GM19025 (cell line): ENCODE measurements around the gene ACR.

Experiments used
- ATAC-seq: cut with Tn5 transposase; IDR thresholded peaks from one replicate; pipeline ENCODE4 v1.9.1; 2021; ENCODE audit warnings: mild to moderate bottlenecking, low read depth, moderate library complexity; ENCODE audit not compliant: unreplicated experiment

Gene ACR

GRCh38 chr22:50702821-50703725 is 34.9 kb upstream of the ACR start:
- no peak for ATAC-seq

DNA sequence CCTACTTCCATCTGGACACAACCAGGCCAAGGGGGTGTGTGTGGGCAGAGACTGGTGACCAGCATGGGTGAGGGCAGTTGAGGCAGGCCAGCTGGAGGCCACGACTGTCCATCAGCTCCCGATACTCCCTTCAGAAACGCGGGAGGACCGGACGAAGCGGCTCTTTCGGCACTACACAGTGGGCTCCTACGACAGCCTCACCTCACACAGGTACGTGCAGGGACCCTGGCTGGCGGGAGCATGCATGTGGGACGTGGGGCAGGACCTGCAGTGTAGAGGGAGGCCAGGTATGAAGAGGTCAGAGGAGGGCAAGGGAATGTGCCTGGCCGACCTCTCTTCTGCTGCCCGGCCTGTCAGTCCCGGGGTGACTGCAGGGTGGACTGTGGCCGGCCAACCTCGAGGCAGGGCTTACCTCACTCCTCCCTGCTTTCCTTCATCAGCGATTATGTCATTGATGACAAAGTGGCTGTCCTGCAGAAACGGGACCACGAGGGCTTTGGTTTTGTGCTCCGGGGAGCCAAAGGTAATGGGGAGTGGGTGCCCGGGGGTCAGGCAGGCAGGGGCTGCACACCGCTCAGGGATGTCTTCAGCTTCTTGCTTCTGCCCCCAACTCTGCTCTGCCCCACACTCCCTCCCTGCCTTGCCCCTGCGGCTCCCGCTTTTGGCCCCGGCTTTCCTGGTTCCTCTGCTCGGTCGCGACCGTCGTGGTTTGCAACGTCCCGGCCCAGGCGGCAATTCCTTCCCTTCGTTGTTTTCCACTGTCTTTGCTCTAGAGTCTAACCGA is 34.1 kb upstream of the ACR start:
- ATAC-seq: no peak

DNA sequence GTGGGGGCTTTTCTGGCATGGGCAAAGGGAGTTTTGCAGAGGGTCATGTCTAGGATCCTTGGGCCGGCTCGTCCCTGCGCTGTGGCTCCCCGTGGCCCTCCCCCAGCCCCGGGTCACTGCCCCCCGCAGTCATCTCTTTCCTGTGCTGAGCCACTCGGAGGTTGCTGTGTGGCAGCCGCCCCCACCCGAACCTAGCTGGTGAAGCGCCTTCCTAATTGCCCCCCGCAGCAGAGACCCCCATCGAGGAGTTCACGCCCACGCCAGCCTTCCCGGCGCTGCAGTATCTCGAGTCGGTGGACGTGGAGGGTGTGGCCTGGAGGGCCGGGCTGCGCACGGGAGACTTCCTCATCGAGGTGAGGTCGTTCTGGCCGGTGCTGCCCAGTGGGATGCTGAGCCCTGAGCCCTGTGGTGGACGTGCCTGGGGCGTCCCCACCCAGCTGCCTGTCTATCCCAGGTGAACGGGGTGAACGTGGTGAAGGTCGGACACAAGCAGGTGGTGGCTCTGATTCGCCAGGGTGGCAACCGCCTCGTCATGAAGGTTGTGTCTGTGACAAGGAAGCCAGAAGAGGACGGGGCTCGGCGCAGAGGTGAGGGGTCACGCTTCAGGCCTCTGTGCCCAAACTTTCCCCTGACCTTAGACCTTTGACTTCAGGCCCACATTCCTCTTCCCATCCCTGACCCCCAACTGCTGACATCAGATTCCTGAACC is 33.3 kb upstream of the ACR start:
- ATAC-seq: no peak

GRCh38 chr22:50705219-50705691 is 32.7 kb upstream of the ACR start:
- ATAC-seq: no peak

DNA sequence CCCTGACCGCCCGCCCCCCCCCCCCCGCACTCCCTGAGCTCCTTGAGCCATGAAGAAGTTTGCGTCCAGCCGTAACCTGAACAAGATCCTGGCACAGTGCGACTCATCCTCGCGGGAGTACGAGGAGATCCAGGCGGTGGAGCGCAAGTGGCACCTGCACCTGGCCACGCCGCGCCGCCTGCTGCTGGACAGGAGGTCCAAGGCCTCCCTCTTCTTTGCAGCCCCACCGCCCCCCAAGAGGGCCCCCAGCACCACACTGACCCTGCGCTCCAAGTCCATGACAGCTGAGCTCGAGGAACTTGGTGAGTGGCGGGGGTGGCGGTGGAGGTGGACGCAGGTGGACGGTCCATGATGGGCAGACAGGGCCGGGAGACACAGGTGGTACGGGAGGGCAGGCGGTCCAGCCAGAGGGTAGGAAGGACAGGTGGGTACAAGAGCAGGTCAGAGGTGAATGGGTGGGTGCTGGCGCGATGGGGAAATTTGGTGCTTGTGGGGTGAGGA is 32.1 kb upstream of the ACR start:
- ATAC-seq: no peak

DNA sequence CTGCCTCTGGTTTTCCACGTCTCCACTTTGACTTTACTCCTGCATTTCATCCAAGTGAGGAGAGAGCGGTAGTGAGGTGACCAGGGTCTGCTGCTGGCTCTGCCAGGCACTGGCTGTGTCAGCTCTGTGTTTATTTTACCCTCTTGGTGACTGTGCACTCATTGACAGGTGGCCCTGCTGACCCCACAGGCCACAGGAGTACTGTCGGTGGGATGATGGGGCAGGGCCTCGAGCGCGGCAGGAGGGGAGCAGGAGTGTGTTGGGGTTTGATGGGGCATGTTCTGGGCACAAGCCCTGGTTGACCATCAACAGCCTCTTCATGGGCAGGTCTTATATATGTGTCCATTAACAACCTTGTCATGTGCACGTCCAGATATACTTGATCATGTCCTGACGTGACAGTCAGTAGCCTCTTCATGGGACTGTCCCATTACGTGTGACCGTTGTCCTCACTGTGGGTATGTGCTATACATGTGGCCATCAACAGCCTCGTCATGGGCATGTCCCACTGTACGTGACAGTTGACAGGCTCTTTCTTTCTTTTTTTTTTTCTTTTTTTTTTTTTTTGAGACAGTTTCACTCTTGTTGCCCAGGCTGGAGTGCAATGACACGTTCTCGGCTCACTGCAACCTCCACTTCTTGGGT is 31.4 kb upstream of the ACR start:
- no peak for ATAC-seq

DNA sequence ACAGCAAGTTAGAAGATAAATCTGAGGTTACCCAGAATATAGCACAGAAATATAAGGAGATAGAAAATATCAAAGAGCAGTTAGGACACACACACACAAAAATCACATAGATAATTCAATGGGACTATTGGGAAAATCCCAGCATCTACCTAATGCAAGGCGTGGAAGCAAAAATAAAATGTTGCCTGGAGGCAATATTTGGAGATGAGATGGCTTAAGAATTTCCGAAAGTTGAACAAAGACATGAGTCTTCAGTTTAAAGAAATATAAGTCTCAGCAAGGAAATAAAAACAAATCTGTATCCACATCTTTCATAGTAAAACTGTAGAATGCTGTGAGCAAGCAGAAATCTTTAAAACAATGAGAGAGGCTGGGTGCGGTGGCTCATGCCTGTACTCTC is 29.5 kb upstream of the ACR start:
- no peak for ATAC-seq

DNA sequence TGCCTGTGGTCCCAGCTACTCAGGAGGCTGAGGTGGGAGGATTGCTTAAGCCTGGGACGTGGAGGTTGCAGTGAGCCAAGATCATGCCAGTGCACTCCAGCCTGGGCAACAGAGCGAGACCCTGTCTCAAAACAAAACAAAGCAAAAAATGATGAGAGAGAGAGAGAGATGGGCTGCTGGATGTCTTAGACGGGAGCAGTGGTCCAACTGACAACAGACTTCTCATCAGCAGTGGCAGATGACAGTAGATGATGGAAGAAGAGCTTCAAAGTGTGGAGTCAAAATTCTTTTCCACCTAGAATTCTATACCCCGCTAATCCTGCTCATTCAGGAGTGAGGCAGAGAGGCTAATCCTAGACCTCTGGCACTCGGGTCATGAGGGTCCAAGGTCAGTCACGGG is 29.0 kb upstream of the ACR start:
- no peak for ATAC-seq

DNA sequence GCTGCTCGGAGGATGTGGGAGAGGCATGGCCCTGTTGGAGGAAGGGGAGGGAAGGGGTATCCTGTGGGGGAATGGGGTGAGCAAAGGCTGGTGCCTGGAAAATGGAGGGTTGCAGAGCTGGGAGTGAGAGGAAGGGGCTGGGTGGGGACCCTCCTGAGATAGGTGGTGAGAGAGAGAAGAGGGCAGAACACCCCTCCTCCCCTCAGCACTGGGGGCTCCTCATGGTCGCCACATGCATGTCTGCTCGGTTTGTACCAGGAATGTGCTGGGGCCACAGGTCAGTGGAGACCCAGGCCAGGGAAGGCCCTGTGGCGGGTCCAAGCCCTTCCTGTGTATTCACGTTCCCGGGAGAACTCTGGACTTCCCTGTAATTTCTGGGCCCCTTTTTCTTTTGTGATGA is 27.8 kb upstream of the ACR start:
- no peak for ATAC-seq

DNA sequence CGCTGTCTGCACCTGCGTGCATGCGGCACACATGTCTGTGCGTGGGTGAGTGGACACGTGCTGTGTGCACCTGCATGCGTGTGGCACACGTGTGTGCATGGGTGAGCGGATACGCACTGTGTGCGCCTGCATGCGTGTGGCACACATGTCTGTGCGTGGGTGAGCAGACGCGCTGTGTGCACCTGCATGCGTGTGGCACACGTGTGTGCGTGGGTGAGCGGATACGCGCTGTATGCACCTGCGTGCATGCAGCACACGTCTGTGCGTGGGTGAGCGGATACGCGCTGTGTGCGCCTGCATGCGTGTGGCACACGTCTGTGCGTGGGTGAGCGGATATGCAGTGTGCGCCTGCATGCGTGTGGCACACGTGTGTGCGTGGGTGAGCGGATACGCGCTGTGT is 27.1 kb upstream of the ACR start:
- no peak for ATAC-seq

GRCh38 chr22:50711446-50712340 is 26.3 kb upstream of the ACR start:
- ATAC-seq: no peak

GRCh38 chr22:50712341-50713007 is 25.5 kb upstream of the ACR start:
- ATAC-seq: no peak

GRCh38 chr22:50713008-50713385 is 25.0 kb upstream of the ACR start:
- ATAC-seq: no peak

DNA sequence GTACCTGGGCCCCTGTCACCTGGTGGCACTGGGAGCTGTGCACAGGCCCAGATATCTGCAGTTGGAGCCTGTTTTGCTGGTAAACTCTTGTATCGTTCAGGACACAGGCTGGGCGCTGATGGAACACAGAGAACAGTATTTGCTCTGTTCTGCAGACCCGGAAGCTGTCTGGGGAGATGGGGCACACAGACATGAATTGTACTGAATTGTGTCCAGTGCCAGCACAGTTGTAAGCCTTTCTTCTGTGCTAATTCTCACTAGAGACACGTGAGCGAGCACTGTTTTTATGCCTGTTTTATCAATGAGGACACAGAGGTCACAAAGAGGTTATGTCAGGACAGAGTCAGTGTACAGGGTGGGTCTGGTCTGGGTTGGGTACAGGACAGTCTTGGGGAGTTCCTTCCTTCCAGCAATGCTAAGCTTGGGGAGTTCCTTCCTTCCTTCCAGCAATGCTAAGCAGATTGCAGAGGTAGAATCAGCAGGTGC is 24.4 kb upstream of the ACR start:
- ATAC-seq: no peak

DNA sequence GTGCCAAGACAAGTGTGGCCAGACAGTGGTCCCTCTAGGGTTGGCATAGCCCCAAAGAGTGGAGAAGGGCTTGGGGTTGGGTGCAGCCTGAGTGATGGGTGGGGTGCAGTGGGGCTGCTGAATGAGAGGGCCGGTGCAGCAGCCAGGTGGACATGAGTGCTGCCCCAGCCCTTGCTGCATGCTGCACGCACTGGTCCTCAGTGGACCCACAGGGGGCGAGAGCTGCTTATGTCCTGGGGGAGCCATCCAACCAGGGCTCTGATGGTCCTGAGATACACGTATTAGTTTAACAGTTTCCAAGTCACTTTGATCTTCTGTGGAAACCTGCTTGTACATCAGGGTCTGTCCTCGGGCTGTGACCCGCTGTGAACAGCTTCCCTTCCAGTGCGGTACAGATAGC is 23.9 kb upstream of the ACR start:
- ATAC-seq: no peak

- no peak for ATAC-seq
Measured at GRCh38 chr22:50714631-50715179, 23.3 kb upstream of the ACR start.

DNA sequence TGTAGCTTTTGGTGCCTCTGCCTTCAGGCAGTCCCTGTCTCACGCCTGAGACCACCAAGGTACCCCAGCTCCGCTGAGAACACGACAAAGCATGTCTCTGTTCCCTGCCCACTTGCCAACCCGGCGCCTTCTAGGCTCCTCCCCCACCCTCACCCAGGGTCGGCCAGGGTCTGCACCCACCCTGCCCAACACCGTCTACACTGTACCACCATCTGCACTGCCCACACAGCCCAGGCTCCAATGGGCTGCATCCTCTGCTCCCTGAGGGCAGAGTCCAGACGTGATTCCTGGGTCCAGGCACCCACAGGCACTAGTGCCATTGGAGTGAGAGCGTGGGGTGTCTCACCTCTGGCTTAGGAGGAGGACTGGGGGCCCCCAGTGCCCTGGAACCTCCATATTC is 22.8 kb upstream of the ACR start:
- ATAC-seq: no peak

DNA sequence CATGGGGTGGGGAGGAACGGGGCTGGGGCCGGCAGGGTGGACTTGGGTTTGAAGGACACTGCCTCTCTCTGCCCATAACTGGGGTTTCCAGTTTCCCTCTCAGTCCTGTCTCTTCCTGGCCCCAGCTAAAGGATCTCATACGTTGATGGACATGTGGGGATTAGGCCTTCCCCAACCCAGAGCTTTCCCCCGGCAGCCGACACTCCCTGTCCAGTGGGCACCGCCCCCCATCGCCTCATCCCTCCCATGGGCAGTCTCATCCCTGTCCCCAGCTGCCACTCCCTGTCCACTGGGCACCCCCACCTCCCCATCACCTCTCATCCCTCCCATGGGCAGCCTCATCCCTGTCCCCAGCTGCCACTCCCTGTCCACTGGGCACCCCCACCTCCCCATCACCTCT is 22.2 kb upstream of the ACR start:
- no peak for ATAC-seq
